Sigmoid colon (tissue), 7 donors: Measurements from ENCODE around the gene PRICKLE1. TPM values are rescaled to one million over a fixed set of nuclear protein-coding genes. Genes with fewer than 3 reads are reported as not detected.

Source experiments
- DNase-seq: peaks from one replicate; pipeline ENCODE4 v3.0.0-alpha.2; 2019
- H3K27ac ChIP-seq, 4 donors: fragments of 200-600 bp; sonication (generic); one replicate each; pipeline ENCODE4 v1.5.1; 2016 to 2019; ENCODE audit warnings: mild to moderate bottlenecking in 1 of 4
- H3K27me3 ChIP-seq, 3 donors: fragments of 200-600 bp; sonication (generic); one replicate each; pipeline ENCODE4 v1.5.1; 2019; ENCODE audit warnings: mild to moderate bottlenecking in 1 of 3
- H3K36me3 ChIP-seq, 4 donors: fragments of 200-600 bp; sonication (generic); one replicate each; pipeline ENCODE4 v1.5.1; 2016 to 2019
- H3K4me1 ChIP-seq, 4 donors: fragments of 200-600 bp; sonication (generic); one replicate each; pipeline ENCODE4 v1.5.1; 2017 to 2019
- H3K4me3 ChIP-seq, 4 donors: fragments of 200-600 bp; sonication (generic); one replicate each; pipeline ENCODE4 v1.5.1; 2017 to 2019; ENCODE audit warnings: mild to moderate bottlenecking in 2 of 4, moderate library complexity in 1 of 4
- H3K9me3 ChIP-seq, 4 donors: fragments of 200-600 bp in 3 of 4; sonication (generic) in 3 of 4; one replicate each; pipeline versions ENCODE4 v1.5.1 to v1.6.1; 2013 to 2019
- EP300 ChIP-seq, 4 donors: sonication (generic); formaldehyde crosslinking; IDR thresholded peaks; one replicate each; pipeline ENCODE4 v1.6.1; 2017; ENCODE audit warnings: antibody characterized with exemption in 4 of 4
- POLR2A ChIP-seq, 2 donors: fragments of 450-650 bp; IDR thresholded peaks; one replicate each; pipeline ENCODE4 v1.6.1; 2016; ENCODE audit warnings: antibody characterized with exemption in 2 of 2, mild to moderate bottlenecking in 2 of 2, moderate library complexity in 2 of 2
- POLR2AphosphoS5 ChIP-seq, 4 donors: sonication (generic); formaldehyde crosslinking; IDR thresholded peaks; one replicate each; pipeline ENCODE4 v1.6.1; 2017; ENCODE audit warnings: antibody characterized with exemption in 4 of 4
- WGBS, 2 donors: extraction: QIAGEN DNeasy Blood & Tissue Kit; methylation state at CpG; one replicate each; pipeline ENCODE4 v1.1.7; 2013; 5-methylcytosine and 5-hydroxymethylcytosine counted together
- intact Hi-C: fragments of 100-400 bp; cut with DNase I; formaldehyde crosslinking; loops from one replicate; pipeline ENCODE4 v1.15.1; 2023
- polyA plus RNA-seq, 3 donors: library from polyadenylated mRNA; stranded (reverse); fragments of 200-250 nt; gene quantifications; one replicate each; pipeline ENCODE4 v1.2.3, GENCODE V29; 2013
- total RNA-seq, 4 donors: library from RNA; depleted of rRNA; stranded (reverse); fragments of >200 nt; gene quantifications; one replicate each; pipeline ENCODE4 v1.1.0, GENCODE V29; 2016
- TF ChIP-seq, protein P1 (sequence below), 4 experiments: fragments of 450-650 bp in 3 of 4; fragments of 200-600 bp in 1 of 4; IDR thresholded peaks; one replicate each; pipeline ENCODE4 v1.5.1; 2016 to 2019; ENCODE audit warnings: antibody characterized with exemption in 4 of 4, mild to moderate bottlenecking in 3 of 4, moderate library complexity in 2 of 4
- donor health status: healthy with polysubstance abuse.
- donor health status: Bipolar disorder and iron deficiency.
- donor health status: healthy.

The PRICKLE1 gene
- total RNA-seq, result 10 to 100 TPM in 2 of 4 donors, 1 to 10 TPM in 2; 4.6 to 12.4 (median 10.0) TPM
- polyA plus RNA-seq, result 1 to 10 TPM in 2 of 3 donors, under 1 TPM in 1; 0.46 to 7.8 (median 2.5) TPM

DNA sequence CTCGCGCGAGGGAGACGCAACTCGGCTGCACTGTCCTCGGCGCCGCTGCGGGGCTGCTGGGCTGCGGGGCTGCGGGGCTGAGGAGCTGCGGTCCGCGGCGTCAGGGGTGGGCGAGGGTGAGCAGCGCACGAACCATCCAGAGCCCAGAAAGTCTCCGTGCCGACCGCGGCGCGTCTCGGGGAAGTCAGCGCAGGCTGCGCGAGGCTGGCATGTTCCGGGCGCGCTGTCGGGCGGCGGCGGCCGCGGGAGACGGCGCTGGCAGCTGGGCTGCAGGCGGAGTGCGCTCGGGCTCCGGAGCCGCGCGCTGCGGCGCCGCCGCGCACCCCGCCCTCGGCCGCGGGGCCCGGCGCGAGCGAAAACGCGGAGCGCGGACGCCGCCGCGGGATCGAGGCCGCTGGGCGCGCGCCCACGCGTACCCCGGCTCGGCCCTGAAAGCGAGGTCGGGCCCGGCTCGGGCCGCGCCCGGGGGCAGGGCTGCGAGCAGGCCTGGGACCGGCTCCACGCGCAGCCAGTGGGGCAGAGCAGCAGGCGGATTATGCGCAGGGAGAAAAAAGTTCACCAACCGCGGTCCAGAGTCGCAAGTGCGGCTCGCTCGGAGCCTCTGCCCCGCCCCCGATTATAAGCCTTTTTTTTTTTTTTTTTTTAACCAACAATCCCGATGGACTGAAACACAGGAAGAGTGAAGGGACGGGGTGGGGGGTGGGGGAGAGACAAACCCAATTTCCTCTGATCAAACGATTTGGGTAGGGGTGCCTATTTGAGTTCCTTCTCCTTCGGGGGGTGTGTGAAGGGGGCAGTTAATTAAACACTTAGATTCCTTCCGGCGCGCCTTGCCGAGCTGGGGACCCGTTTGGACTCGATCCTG, at the start of gene PRICKLE1:
Gene PRICKLE1 (minus strand): TSS at position 282 of the 865 bp plus-strand sequence. CDS start 117,230 bp downstream, outside the sequence.
- Histone ChIP-seq H3K36me3 (no peaks in the 10 kb centered on the region), H3K4me3 (peak within 1 kb of the TSS; percentile 87 to 94 (median 90)), H3K9me3 (no peaks in the 10 kb centered on the region), H3K4me1 (peaks cover 0 to 45% (median 41%) of the 10 kb centered on the region in 4 donors), H3K27me3 (no peaks in the 10 kb centered on the region), H3K27ac (peak within 1 kb of the TSS; percentile 68 to 84 (median 77))
- WGBS, 2 donors, result 1% methylated on average over 107 of the region's 107 CpGs
- intact Hi-C loops, result loop anchor here (5.0 kb wide), 4 partner anchors 107 to 1168 kb away; partner anchors contain the start of genes IRAK4 and PUS7L
- TF ChIP-seq, protein P1, sequence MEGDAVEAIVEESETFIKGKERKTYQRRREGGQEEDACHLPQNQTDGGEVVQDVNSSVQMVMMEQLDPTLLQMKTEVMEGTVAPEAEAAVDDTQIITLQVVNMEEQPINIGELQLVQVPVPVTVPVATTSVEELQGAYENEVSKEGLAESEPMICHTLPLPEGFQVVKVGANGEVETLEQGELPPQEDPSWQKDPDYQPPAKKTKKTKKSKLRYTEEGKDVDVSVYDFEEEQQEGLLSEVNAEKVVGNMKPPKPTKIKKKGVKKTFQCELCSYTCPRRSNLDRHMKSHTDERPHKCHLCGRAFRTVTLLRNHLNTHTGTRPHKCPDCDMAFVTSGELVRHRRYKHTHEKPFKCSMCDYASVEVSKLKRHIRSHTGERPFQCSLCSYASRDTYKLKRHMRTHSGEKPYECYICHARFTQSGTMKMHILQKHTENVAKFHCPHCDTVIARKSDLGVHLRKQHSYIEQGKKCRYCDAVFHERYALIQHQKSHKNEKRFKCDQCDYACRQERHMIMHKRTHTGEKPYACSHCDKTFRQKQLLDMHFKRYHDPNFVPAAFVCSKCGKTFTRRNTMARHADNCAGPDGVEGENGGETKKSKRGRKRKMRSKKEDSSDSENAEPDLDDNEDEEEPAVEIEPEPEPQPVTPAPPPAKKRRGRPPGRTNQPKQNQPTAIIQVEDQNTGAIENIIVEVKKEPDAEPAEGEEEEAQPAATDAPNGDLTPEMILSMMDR (IDR thresholded peaks at IDR 0.05), result no peak
- TF ChIP-seq EP300 (IDR thresholded peaks at IDR 0.05) (no peak), POLR2AphosphoS5 (IDR thresholded peaks at IDR 0.05) (no peak), POLR2A (IDR thresholded peaks at IDR 0.05) (no peak)
- peak; percentile 67 for DNase-seq

DNA sequence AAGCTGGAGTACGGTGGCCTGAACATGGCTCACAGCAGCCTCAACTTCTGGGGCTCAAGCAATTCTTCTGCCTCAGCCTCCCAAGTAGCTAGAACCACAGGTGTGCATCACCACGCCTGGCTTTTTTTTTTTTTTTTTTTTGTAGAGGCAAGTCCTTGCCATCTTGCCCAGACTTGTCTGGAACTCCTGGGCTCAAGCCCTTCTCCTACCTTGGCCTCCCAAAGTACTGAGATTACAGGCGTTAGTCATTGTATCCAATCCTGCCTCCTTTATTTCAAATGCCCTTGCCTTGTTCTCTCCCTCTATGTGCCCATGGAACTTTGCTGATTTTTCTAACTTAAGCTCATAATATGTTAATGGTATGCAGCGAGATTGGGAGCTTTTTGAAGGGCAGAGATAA, 49.2 kb upstream of the PRICKLE1 start:
- no peak overlapping the region for H3K4me3 ChIP-seq

DNA sequence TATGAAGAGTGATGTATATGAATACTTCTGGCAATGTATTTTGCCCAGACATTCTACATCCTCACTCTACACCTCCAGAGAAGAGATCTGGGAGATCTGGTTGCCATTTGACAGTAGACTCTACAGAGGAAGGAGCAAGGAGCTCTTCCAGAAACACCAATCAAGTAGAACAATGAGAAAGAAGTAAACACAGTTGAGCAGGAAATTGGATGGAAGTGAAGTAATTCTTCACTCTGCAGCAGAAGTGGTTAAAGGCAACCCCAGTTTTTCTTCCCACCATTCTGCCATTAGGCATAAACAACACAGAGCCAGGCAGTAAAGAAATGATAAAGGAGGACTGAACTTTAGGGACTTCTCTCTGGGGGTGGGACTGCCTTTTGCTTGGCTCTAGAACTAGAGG, 48.5 kb upstream of the PRICKLE1 start:
- intact Hi-C loops, result no loop called here
- H3K36me3 ChIP-seq, result no peaks in the 10 kb centered on the region
- no peaks in the 10 kb centered on the region for H3K27me3 ChIP-seq
- TF ChIP-seq POLR2A (IDR thresholded peaks at IDR 0.05) (no peak), EP300 (IDR thresholded peaks at IDR 0.05) (no peak)
- TF ChIP-seq, protein P1 (IDR thresholded peaks at IDR 0.05), result no peak
- no peak overlapping the region for H3K27ac ChIP-seq
- H3K9me3 ChIP-seq, result no peaks in the 10 kb centered on the region
- peaks cover 0 to 10% (median 2%) of the 10 kb centered on the region in 4 donors for H3K4me1 ChIP-seq
- H3K4me3 ChIP-seq, result no peak overlapping the region
- no peak for DNase-seq

More for the DNA sequence above, 49.2 kb upstream of the PRICKLE1 start:
- Histone ChIP-seq H3K4me1 (peaks cover 0 to 10% (median 2%) of the 10 kb centered on the region in 4 donors), H3K9me3 (no peaks in the 10 kb centered on the region), H3K36me3 (no peaks in the 10 kb centered on the region), H3K27me3 (no peaks in the 10 kb centered on the region), H3K27ac (no peak overlapping the region)
- no peak for TF ChIP-seq POLR2A (IDR thresholded peaks at IDR 0.05)
- TF ChIP-seq, protein P1 (IDR thresholded peaks at IDR 0.05), result no peak
- TF ChIP-seq EP300 (IDR thresholded peaks at IDR 0.05), result no peak
- TF ChIP-seq POLR2AphosphoS5 (IDR thresholded peaks at IDR 0.05), result no peak
- DNase-seq, result no peak
- WGBS, 2 donors, result 80 to 90% methylated on average over 4 of the region's 4 CpGs
- intact Hi-C loops, result no loop called here

DNA sequence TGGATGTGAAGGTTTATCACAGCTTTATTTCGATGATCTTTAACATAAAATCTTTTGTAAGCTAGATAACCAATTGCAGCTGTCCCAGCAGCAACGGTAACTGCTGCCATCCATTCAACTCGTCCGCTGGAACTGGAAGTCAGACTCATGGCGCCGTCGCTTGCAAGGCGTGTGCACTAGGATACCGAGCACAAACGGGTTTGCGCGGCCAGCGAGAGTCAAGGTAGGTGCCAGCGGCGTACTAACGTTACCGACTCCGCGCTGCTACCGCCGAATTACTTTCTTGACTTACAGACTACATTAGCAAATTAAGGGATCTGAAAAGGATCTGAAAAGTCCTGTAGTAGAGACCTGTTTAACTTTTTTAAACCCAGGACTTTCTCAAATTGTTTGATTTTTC, 47.4 kb upstream of the PRICKLE1 start:
- intact Hi-C loops, result no loop called here
- DNase-seq, result no peak
- no peaks in the 10 kb centered on the region for H3K9me3 ChIP-seq
- 96 to 97% methylated on average over 21 of the region's 21 CpGs for WGBS, 2 donors
- TF ChIP-seq, protein P1 (IDR thresholded peaks at IDR 0.05), result no peak
- TF ChIP-seq POLR2A (IDR thresholded peaks at IDR 0.05) (no peak), EP300 (IDR thresholded peaks at IDR 0.05) (no peak), POLR2AphosphoS5 (IDR thresholded peaks at IDR 0.05) (no peak)
- H3K4me3 ChIP-seq, result no peak overlapping the region
- H3K27me3 ChIP-seq, result no peaks in the 10 kb centered on the region
- no peaks in the 10 kb centered on the region for H3K36me3 ChIP-seq
- no peak overlapping the region for H3K27ac ChIP-seq
- peaks cover 0 to 10% (median 2%) of the 10 kb centered on the region in 4 donors for H3K4me1 ChIP-seq
